CD4-positive, alpha-beta T cell treated with Interleukin-15 for 1 hour (primary cell): ENCODE measurements around the gene PTH1R.

Experiments used
- DNase-seq: peaks from one replicate; pipeline ENCODE4 v3.0.0-alpha.2; 2020

The PTH1R gene

GRCh38 chr3:46934072-46934471 is 56.6 kb downstream of the PTH1R start:
- no peak for DNase-seq

GRCh38 chr3:46934498-46935167 is 57.1 kb downstream of the PTH1R start:
- DNase-seq: no peak

- no peak for DNase-seq
Observed at GRCh38 chr3:46935168-46935858, 57.8 kb downstream of the PTH1R start.

GRCh38 chr3:46935989-46936558 is 58.6 kb downstream of the PTH1R start:
- DNase-seq: no peak

GRCh38 chr3:46936733-46937250 is 59.3 kb downstream of the PTH1R start:
- no peak for DNase-seq

- DNase-seq: no peak
Observed at GRCh38 chr3:46938118-46938517, 60.6 kb downstream of the PTH1R start.

- DNase-seq: no peak
Observed at GRCh38 chr3:46939578-46940445, 62.3 kb downstream of the PTH1R start.

- DNase-seq: no peak
Observed at GRCh38 chr3:46942076-46942475, 64.6 kb downstream of the PTH1R start.

GRCh38 chr3:46942481-46943236 is 65.1 kb downstream of the PTH1R start:
- DNase-seq: no peak

GRCh38 chr3:46943237-46944187 is 66.0 kb downstream of the PTH1R start:
- DNase-seq: no peak

GRCh38 chr3:46944191-46944590 is 66.7 kb downstream of the PTH1R start:
- DNase-seq: no peak

GRCh38 chr3:46946416-46946815 is 68.9 kb downstream of the PTH1R start:
- DNase-seq: no peak

- peak; percentile 75 for DNase-seq
Observed at GRCh38 chr3:46946856-46947545, 69.5 kb downstream of the PTH1R start.

- DNase-seq: no peak
Observed at GRCh38 chr3:46947546-46947901, 70.0 kb downstream of the PTH1R start.

GRCh38 chr3:46947981-46948791 is 70.7 kb downstream of the PTH1R start:
- peak; percentile 80 for DNase-seq

- peak; percentile 58 for DNase-seq
Observed at GRCh38 chr3:46948830-46949671, 71.5 kb downstream of the PTH1R start.

GRCh38 chr3:46950177-46950576 is 72.7 kb downstream of the PTH1R start:
- no peak for DNase-seq

- no peak for DNase-seq
Observed at GRCh38 chr3:46950650-46951241, 73.2 kb downstream of the PTH1R start.
